CD4-positive, alpha-beta T cell (primary cell): ENCODE measurements around the gene LAPTM4A. TPM values are rescaled to one million over a fixed set of nuclear protein-coding genes. Genes with fewer than 3 reads are reported as not detected.

Experiments used
- ATAC-seq: fragments of 200-7000 bp; cut with Tn5 transposase; one replicate; pipeline ENCODE4 v1.10.0; 2022; ENCODE audit warnings: mild to moderate bottlenecking; ENCODE audit not compliant: poor library complexity
- CTCF ChIA-PET: fragments of 350-600 bp; sonication (Branson Sonifier 250); formaldehyde crosslinking; loops from one replicate; lab custom pipeline; 2021; ENCODE audit warnings: antibody characterized with exemption, inconsistent platforms; lab: Charles Lee
- POLR2A ChIA-PET: fragments of 350-600 bp; sonication (Branson Sonifier 250); formaldehyde crosslinking; loops from one replicate; lab custom pipeline; 2021; ENCODE audit warnings: antibody characterized with exemption, inconsistent platforms; lab: Charles Lee
- DNase-seq, 14 experiments: peaks; one replicate each; pipeline ENCODE4 v3.0.0-alpha.2; 2013 to 2020; ENCODE audit warnings: mixed read lengths in 2 of 14
- H3K27ac ChIP-seq, 2 donors: one replicate each; pipeline versions ENCODE4 v1.5.1 to v1.7.0; 2013; ENCODE audit warnings: low read length in 2 of 2, low read depth in 1 of 2, mild to moderate bottlenecking in 1 of 2
- H3K27me3 ChIP-seq, 2 experiments: 1 replicate in 1 of 2; 2 replicates in 1 of 2; pipeline versions ENCODE4 v1.6.1 to v1.7.0; 2013; ENCODE audit warnings: low read length in 2 of 2, control low read depth in 1 of 2, mild to moderate bottlenecking in 1 of 2, moderate library complexity in 1 of 2; ENCODE audit not compliant: insufficient read depth in 2 of 2, control insufficient read depth in 1 of 2
- H3K36me3 ChIP-seq: one replicate; pipeline ENCODE4 v1.6.1; 2013; ENCODE audit warnings: low read length, control low read depth; ENCODE audit not compliant: insufficient read depth
- H3K4me1 ChIP-seq: one replicate; pipeline ENCODE4 v1.6.1; 2013; ENCODE audit warnings: low read length, control low read depth; ENCODE audit not compliant: insufficient read depth
- H3K4me3 ChIP-seq: one replicate; pipeline ENCODE4 v1.5.1; 2013; ENCODE audit warnings: mild to moderate bottlenecking, low read length, moderate library complexity
- H3K9me3 ChIP-seq, 2 experiments: 1 replicate in 1 of 2; 2 replicates in 1 of 2; pipeline versions ENCODE4 v1.6.1 to v1.7.0; 2013; ENCODE audit warnings: low read length in 2 of 2, mild to moderate bottlenecking in 2 of 2, control low read depth in 1 of 2, moderate library complexity in 1 of 2; ENCODE audit not compliant: control insufficient read depth in 1 of 2, insufficient read depth in 1 of 2
- H3K27ac Mint-ChIP-seq: one replicate; pipeline ENCODE4 v1.8.0; 2020; ENCODE audit warnings: mixed read lengths
- H3K27me3 Mint-ChIP-seq: one replicate; pipeline ENCODE4 v1.8.0; 2021; ENCODE audit warnings: mixed read lengths
- H3K36me3 Mint-ChIP-seq: one replicate; pipeline ENCODE4 v1.8.0; 2021; ENCODE audit warnings: low read depth, mixed read lengths
- H3K4me1 Mint-ChIP-seq: one replicate; pipeline ENCODE4 v1.8.0; 2021; ENCODE audit warnings: low read depth, mixed read lengths
- H3K4me3 Mint-ChIP-seq: one replicate; pipeline ENCODE4 v1.8.0; 2020; ENCODE audit warnings: mild to moderate bottlenecking, mixed read lengths
- H3K9me3 Mint-ChIP-seq: one replicate; pipeline ENCODE4 v1.8.0; 2020; ENCODE audit warnings: mixed read lengths
- intact Hi-C, 2 experiments: fragments of 100-400 bp; cut with DNase I in 1 of 2; cut with micrococcal nuclease in 1 of 2; formaldehyde crosslinking; loops; one replicate each; pipeline versions ENCODE4 v1.15.1 to v1.9.0; 2023 to 2025; cut with DNase I, micrococcal nuclease
- total RNA-seq, 174 experiments: library from RNA in 2 of 174; stranded (reverse) in 2 of 174; gene quantifications; one replicate each; pipeline ENCODE4 v1.2.3 and lab custom pipeline; 2021 to 2026
- TF ChIP-seq, protein P1 (sequence below): fragments of 200-600 bp; IDR thresholded peaks from one replicate; pipeline ENCODE4 v1.8.0; 2022; ENCODE audit warnings: antibody characterized with exemption, mild to moderate bottlenecking

Gene LAPTM4A
- total RNA-seq, 2 experiments from 2014 or later = 59.4 to 62.0 TPM

DNA sequence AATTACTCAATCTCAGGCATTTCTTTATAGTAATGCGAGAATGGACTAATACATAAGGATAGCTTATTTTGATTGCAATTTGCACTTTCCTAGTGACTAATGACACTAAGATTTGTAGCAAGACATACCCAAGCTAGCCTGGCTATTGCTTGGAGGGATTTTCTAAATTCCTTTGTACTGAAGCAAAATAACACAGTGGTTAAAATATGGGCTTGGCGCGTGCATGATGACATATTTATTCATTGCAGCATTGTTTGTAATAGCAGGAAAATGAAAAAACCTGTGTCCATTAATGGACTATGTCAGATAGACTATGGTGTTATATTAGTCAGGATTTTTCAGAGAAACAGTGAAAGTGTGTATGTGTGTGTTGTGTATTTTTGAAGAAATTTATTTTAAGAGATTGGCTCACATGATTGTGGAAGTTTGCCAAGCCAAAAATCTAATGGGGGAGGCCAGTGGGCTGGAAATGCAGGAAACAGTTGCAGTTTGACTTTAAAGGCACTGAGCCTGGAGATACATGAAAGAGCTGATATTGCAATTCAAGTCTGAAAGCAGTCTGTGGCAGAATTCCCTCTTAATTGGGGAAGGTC is 16.7 kb upstream of the LAPTM4A start:
- Histone ChIP-seq H3K36me3 (no peaks in the 10 kb centered on the region), H3K9me3 (no peaks in the 10 kb centered on the region), H3K27me3 (peaks cover 0 to 2% of the 10 kb centered on the region in 2 experiments), H3K4me3 (no peak overlapping the region), H3K4me1 (no peaks in the 10 kb centered on the region), H3K27ac (no peak overlapping the region)
- ChIA-PET POLR2A (no interaction called here), CTCF (no interaction called here)
- H3K36me3 Mint-ChIP-seq = no peaks in the 10 kb centered on the region
- DNase-seq (no peak), ATAC-seq (no peak)
- no peak overlapping the region for H3K27ac Mint-ChIP-seq
- no peaks in the 10 kb centered on the region for H3K9me3 Mint-ChIP-seq
- H3K4me1 Mint-ChIP-seq = no peaks in the 10 kb centered on the region
- no peak overlapping the region for H3K4me3 Mint-ChIP-seq
- intact Hi-C loops = no loop called here
- TF ChIP-seq, protein P1, sequence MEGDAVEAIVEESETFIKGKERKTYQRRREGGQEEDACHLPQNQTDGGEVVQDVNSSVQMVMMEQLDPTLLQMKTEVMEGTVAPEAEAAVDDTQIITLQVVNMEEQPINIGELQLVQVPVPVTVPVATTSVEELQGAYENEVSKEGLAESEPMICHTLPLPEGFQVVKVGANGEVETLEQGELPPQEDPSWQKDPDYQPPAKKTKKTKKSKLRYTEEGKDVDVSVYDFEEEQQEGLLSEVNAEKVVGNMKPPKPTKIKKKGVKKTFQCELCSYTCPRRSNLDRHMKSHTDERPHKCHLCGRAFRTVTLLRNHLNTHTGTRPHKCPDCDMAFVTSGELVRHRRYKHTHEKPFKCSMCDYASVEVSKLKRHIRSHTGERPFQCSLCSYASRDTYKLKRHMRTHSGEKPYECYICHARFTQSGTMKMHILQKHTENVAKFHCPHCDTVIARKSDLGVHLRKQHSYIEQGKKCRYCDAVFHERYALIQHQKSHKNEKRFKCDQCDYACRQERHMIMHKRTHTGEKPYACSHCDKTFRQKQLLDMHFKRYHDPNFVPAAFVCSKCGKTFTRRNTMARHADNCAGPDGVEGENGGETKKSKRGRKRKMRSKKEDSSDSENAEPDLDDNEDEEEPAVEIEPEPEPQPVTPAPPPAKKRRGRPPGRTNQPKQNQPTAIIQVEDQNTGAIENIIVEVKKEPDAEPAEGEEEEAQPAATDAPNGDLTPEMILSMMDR = no peak
- H3K27me3 Mint-ChIP-seq = peaks cover 7% of the 10 kb centered on the region

DNA sequence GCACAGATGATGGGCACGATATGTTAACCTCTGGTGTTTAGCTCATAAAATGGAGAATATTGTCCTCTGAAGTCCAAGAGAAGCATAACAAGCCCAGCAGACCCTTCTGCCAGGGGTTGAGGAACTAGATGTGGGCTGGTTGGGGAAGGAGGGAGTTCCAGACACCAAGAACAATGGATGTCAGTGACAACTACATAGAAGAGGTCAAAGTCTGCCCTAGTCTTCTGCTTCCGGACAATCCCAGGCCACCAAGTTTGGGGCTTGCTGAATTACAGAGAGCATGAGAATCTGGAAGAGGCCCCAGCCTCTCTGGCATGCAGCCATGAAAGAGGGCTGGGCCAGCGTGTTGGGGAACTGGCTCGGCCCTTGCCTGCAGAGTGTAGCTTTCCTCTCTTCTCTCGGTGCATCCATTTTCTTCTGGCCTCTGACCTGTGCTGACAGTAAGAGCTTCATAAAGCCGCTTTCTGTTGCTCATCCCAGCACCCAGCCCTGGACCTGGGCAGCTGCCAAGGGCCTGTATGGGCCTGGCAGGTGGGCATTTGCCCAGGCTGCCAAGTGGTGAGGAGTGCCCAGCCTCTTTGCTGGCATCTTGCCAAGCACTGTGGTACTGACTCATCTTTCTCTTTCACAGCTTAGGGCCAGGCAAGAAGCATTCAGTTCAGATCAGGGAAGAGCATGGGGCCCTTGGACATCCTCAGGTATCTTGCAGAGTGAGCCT is 14.6 kb upstream of the LAPTM4A start:
- TF ChIP-seq, protein P1 = no peak
- no peaks in the 10 kb centered on the region for H3K4me1 Mint-ChIP-seq
- ChIA-PET CTCF (interaction anchor here (1.0 kb wide), 1 partner anchor 11 kb away, joined by 3 read pairs; no protein-coding TSS in a partner anchor), POLR2A (no interaction called here)
- peaks cover 11% of the 10 kb centered on the region for H3K27me3 Mint-ChIP-seq
- no peak overlapping the region for H3K27ac Mint-ChIP-seq
- no peak overlapping the region for H3K4me3 Mint-ChIP-seq
- peaks cover 0 to 2% of the 10 kb centered on the region in 2 experiments for H3K27me3 ChIP-seq
- H3K4me3 ChIP-seq = no peak overlapping the region
- peaks cover 0 to 5% of the 10 kb centered on the region in 2 experiments for H3K9me3 ChIP-seq
- ATAC-seq = no peak
- no peak overlapping the region for H3K27ac ChIP-seq
- H3K9me3 Mint-ChIP-seq = no peaks in the 10 kb centered on the region
- DNase-seq = peak in 3 of 14 experiments; percentile 13 to 33 (median 28)
- intact Hi-C loops = no loop called here
- H3K36me3 ChIP-seq = no peaks in the 10 kb centered on the region
- no peaks in the 10 kb centered on the region for H3K36me3 Mint-ChIP-seq
- no peaks in the 10 kb centered on the region for H3K4me1 ChIP-seq

DNA sequence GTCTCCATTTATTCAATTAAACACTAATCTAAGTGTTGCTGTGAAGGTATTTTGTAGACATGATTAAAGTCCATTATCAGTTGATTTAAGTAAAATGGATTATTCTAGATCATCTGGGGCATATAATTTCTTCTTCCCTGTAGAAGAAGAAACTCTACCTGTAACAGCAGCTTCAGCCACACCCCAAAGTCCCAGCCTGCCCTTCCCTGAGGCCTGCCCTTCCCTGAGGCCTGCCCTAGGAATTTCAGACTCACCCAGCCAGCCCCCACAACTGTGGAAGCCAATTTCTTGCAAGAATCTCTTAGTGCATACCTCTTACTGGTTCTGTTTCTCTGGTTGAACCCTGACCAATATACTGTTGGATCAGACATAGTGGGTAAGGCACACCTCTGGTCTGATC is 13.4 kb upstream of the LAPTM4A start:
- Mint-ChIP-seq H3K27me3 (peaks cover 13% of the 10 kb centered on the region), H3K36me3 (no peaks in the 10 kb centered on the region), H3K27ac (no peak overlapping the region), H3K9me3 (no peaks in the 10 kb centered on the region), H3K4me3 (no peak overlapping the region), H3K4me1 (no peaks in the 10 kb centered on the region)
- TF ChIP-seq, protein P1 = no peak
- Histone ChIP-seq H3K36me3 (no peaks in the 10 kb centered on the region), H3K27ac (no peak overlapping the region), H3K4me3 (no peak overlapping the region), H3K27me3 (peaks cover 0 to 2% of the 10 kb centered on the region in 2 experiments), H3K9me3 (peaks cover 0 to 5% of the 10 kb centered on the region in 2 experiments), H3K4me1 (no peaks in the 10 kb centered on the region)
- ATAC-seq = no peak
- ChIA-PET POLR2A (no interaction called here), CTCF (interaction anchor here (1.0 kb wide), 1 partner anchor 9 kb away, joined by 3 read pairs; no protein-coding TSS in a partner anchor)
- intact Hi-C loops = no loop called here
- DNase-seq = no peak
